GM19351 (cell line): ENCODE data around the gene SUMO3.

Experiments
- ATAC-seq: cut with Tn5 transposase; IDR thresholded peaks from one replicate; pipeline ENCODE4 v1.9.1; 2021; ENCODE audit warnings: mild to moderate bottlenecking, moderate library complexity; ENCODE audit not compliant: unreplicated experiment

The SUMO3 gene

GRCh38 chr21:44804762-44805161, 13.1 kb downstream of the SUMO3 start:
- ATAC-seq: no peak

GRCh38 chr21:44803651-44804050, 14.2 kb downstream of the SUMO3 start:
- no peak for ATAC-seq

- ATAC-seq: peak; percentile 12
These were observed 15.3 kb downstream of the SUMO3 start for GRCh38 chr21:44802396-44803153.

- ATAC-seq: peak; percentile 80
These were observed 16.1 kb downstream of the SUMO3 start, which contains the start of gene UBE2G2 for GRCh38 chr21:44801468-44802395. TSS of gene UBE2G2 (minus strand) at chr21:44801820. CDS start at chr21:44801748, 72 bp downstream.

GRCh38 chr21:44800971-44801467, 16.8 kb downstream of the SUMO3 start:
- no peak for ATAC-seq

- no peak for ATAC-seq
These were observed 17.8 kb downstream of the SUMO3 start for GRCh38 chr21:44800103-44800502.

- ATAC-seq: no peak
These were observed 18.2 kb downstream of the SUMO3 start for GRCh38 chr21:44799646-44800045.

GRCh38 chr21:44797775-44798174, 20.1 kb downstream of the SUMO3 start:
- no peak for ATAC-seq

- no peak for ATAC-seq
These were observed 22.5 kb downstream of the SUMO3 start for GRCh38 chr21:44795342-44795741.

- no peak for ATAC-seq
These were observed 24.1 kb downstream of the SUMO3 start for GRCh38 chr21:44793592-44794374.

- no peak for ATAC-seq
These were observed 24.9 kb downstream of the SUMO3 start for GRCh38 chr21:44792702-44793591.

GRCh38 chr21:44791993-44792392, 25.9 kb downstream of the SUMO3 start:
- ATAC-seq: no peak

GRCh38 chr21:44791246-44791645, 26.6 kb downstream of the SUMO3 start:
- ATAC-seq: no peak

- no peak for ATAC-seq
These were observed 27.5 kb downstream of the SUMO3 start for GRCh38 chr21:44790368-44790767.

- no peak for ATAC-seq
These were observed 28.0 kb downstream of the SUMO3 start for GRCh38 chr21:44789880-44790279.

- ATAC-seq: no peak
These were observed 32.1 kb downstream of the SUMO3 start for GRCh38 chr21:44785620-44786335.

GRCh38 chr21:44784810-44785209, 33.1 kb downstream of the SUMO3 start:
- ATAC-seq: no peak

GRCh38 chr21:44783020-44783696, 34.7 kb downstream of the SUMO3 start:
- ATAC-seq: no peak
